ENCODE data around the gene TOLLIP. TPM values are rescaled to one million over a fixed set of nuclear protein-coding genes. Genes with fewer than 3 reads are reported as not detected.
"Not testable (repeated sequence)": the region's sequence is repeated elsewhere in the genome, so short reads cannot be mapped to it uniquely, and the experiment has no call there.

TOLLIP gene
- 46.8 TPM for total RNA-seq
- long read RNA-seq, transcript TOLLIP-202 (6 exons, 3,617 nt) = major isoform, 79 of 112 reads
- long read RNA-seq, partial matches to known transcripts = 10 of 112 reads
- long read RNA-seq, other reads (novel, unspliced or antisense) = 23 of 112 reads

- ATAC-seq (peak; percentile 97), DNase-seq (ENCODE audit: missing footprints) (peak; percentile 98)
- intact Hi-C loops (cut with DNase I) = loop anchor here (2.0 to 5.0 kb wide), 2 partner anchors 47 to 263 kb away; partner anchors contain the start of gene DUSP8
These were observed at the start of gene TOLLIP for GRCh38 chr11:1309498-1310317. Gene TOLLIP (minus strand): TSS chr11:1309632. CDS start chr11:1309498, 134 bp downstream.

- DNase-seq (ENCODE audit: missing footprints) = peak; percentile 32
- ATAC-seq; intact Hi-C loops (cut with DNase I): not testable (repeated sequence)
These were observed 49.5 kb upstream of the TOLLIP start for GRCh38 chr11:1358931-1359330.

DNA sequence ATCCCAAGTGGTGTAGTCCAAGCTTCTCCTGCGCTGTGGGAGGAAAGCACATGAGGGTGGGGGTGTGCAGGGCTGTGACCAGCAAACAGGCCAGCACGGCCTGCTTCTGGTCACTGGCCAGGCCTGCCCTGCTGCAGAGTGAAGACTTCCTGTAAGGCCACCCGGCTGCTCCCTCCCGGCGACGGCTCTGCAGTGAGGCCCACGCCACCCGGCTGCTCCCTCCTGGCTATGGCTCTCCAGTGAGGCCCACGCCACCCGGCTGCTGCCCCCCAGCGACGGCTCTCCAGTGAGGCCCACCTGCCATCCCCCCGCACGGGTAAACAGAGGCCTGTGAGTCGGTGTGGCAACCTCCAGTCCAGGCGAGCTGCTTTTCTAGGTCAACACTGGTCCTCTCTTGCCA lies 48.9 kb upstream of the TOLLIP start:
- ATAC-seq (no peak), DNase-seq (ENCODE audit: missing footprints) (peak; percentile 52)
- intact Hi-C loops (cut with DNase I) = no loop called here

- ATAC-seq (no peak), DNase-seq (ENCODE audit: missing footprints) (no peak)
- intact Hi-C loops (cut with DNase I) = no loop called here
These were observed 47.1 kb upstream of the TOLLIP start for GRCh38 chr11:1356478-1356960.

DNA sequence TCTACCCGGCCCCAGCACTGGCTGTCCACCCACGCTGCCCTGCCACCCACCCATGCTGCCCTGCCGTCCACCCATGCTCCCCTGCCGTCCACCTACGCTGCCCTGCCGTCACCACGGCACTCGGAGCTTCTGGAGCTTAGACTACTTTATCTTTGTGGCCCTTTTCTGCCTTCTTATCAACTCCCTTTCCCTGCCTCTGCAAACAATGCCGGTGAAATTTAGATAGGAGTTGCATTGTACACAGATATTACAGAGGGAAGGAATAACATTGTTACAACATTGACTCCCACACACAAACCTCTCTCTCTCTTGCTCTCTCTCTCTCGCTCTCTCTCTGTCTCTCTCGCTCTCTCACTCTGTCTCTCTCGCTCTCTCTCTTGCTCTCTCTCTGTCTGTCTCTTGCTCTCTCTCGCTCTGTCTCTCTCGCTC lies 46.6 kb upstream of the TOLLIP start:
- intact Hi-C loops (cut with DNase I) = no loop called here
- no peak for ATAC-seq
- DNase-seq (ENCODE audit: missing footprints) = no peak

- ATAC-seq (no peak), DNase-seq (ENCODE audit: missing footprints) (no peak)
- intact Hi-C loops (cut with DNase I) = no loop called here
These were observed 44.9 kb upstream of the TOLLIP start for GRCh38 chr11:1354125-1354938.

DNA sequence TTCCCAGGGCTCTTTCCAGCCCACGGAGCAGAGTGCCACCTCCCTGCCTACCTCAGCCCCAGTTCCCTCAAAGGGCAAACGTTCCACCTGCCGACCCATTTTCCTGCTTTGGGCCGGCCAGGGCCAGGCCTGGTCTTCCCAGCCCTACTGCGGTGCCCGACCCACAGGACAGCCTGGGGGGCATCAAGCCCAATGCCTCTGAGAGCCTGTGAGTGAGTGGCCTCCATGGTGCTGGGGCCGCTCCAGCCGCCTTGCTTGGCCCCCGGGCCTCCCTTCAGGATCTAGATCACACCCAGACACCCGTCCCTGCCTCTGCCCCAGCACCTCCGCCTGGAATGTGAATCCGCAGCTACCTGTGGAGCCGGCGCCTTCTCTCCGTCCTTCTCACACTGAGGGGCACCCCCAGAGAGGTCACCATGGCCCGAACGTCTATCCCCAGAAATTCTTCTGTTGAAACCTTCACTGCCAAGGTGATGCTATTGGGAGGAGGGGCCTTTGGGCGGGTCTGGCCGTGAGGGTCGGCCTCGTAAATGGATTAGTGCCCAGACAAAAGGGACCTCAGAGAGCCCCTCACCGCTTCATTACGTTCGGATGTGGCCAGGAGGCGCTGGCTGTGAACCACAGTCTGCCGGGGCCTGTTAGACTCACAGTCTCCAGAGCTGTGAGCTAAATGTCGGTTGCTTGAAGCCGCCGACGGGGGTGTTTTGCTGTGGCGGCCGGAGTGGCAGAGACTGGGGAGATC lies 44.1 kb upstream of the TOLLIP start:
- ATAC-seq = no peak
- intact Hi-C loops (cut with DNase I) = no loop called here
- DNase-seq (ENCODE audit: missing footprints) = no peak

- ATAC-seq = no peak
- intact Hi-C loops (cut with DNase I) = no loop called here
- DNase-seq (ENCODE audit: missing footprints) = no peak
These were observed 43.4 kb upstream of the TOLLIP start for GRCh38 chr11:1352696-1353382.

- intact Hi-C loops (cut with DNase I) = no loop called here
- no peak for DNase-seq (ENCODE audit: missing footprints)
- no peak for ATAC-seq
These were observed 42.0 kb upstream of the TOLLIP start for GRCh38 chr11:1351278-1351937.

DNA sequence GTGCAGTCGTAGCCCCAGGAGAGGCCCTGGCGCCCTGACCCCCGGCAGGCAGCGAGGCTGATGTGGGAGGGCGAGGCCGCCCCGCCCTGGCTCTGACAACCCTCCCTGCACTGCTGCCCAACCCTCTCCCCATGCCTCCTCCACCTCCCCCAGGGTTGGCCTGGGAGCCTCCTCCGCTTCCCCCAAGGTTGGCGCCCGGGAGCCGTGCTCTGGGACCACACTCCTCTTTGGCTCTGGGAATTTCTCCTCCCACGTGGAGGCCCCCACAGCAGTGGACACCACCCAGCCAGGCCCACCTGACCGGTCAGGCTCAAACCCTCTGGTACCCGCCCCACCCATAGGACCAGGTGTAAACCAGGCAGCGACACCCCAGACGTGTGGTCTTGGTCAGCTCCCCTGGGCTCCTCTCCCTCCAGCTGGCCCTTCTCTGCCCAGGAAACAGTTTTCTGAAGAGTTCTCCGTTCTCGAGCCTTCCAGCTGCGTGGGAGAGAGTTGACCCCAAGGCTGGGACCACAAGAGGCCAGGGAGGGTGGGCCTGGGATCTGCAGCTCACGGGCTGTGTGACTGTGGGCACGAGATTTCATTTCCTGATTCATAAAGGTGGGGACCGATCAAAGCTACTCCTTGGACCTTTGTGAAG lies 40.8 kb upstream of the TOLLIP start:
- ATAC-seq (no peak), DNase-seq (ENCODE audit: missing footprints) (no peak)
- intact Hi-C loops (cut with DNase I) = no loop called here

DNA sequence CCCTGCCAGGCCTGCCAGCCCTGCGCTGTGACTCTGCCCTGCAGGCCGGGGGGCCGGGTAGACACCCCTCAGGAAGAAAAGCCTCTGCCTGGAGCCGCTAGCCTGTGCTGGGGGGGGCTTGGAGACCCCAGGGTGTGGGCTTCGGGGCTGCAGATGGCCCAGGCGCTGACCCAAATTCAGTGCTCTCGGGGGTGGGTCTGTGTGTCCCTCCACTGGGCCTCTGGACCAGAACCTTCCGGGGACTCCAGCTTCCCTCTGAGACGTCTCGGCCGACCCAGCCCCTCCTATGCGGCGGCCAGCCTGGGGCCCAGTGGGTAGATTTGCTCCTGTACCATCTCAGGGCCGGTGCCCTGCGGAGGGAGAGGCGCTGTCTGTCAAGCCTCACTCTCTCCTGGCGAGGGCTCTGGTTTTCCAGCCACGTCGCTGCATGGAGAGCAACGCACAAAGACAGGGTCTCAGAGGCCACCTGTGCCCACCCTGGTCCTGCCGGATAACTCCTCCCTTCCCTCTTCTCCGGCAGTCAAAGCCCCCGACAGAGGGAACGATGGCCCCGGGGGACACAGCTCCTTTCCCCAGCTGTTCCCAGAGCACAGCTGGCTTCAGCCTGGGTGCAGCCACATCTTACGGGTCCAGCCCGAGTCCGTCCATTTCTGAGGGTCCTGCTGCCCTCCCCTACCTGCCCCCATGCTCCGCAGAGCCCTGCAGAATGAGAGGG lies 40.1 kb upstream of the TOLLIP start:
- intact Hi-C loops (cut with DNase I) = no loop called here

DNA sequence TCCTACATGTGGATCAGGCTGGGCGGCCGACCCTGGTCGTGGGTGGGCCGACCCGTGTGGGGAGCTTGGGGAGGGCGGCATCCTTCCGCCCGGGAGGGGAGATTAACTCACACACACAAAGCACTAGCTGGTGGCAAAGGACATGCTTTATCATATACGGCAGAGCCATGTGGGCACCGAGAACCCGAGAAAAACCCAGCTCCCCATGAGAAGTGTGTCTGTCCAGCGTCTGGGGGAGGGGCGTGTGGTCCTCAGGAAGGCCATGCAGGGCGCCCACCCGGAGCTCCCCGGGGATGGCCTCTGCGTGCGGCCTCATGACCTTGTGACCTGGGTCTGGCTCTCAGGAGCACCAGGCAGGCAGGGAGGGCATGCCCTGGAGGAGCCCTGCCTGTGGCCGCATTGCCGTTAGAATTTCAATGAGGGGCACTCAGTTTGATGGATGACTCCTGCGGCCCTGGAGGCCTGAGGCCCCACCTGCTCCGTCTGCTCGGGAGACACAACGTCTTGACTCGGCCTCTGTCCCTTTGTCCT lies 39.4 kb upstream of the TOLLIP start:
- ATAC-seq (no peak), DNase-seq (ENCODE audit: missing footprints) (no peak)
- intact Hi-C loops (cut with DNase I) = no loop called here

More for the DNA sequence above, 40.1 kb upstream of the TOLLIP start:
- ATAC-seq (no peak), DNase-seq (ENCODE audit: missing footprints) (no peak)

DNA sequence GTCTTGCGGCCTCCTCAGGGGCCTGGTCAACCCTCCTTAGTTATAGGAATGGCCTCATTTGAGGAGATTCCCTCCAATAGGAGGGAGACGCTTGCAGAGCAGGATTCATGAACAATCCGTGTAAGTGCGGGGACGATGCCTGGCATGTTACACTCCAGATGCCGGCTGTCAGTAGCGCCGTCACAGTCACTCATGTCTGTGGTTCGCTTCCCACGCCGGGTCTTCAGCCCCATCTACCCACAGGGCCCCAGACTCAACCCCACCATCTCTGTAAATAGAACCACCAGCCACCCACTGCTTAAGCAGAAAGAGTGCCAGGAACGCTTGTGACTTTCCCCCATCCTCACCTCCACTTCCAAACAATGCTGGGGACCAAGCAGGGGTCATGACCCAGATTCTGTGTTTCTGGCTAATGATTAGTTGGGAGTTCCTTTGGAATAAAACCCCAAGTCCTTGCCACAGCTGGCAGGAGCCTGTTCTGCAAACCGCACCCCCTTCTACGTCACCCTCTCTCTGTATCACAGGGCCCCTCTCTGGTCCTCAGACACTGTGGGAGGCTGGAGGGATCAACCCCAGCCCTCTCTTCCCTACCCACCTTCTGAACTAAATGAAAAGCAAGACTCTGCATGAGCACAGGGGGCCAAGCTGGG lies 38.8 kb upstream of the TOLLIP start:
- intact Hi-C loops (cut with DNase I) = no loop called here
- ATAC-seq (no peak), DNase-seq (ENCODE audit: missing footprints) (no peak)

DNA sequence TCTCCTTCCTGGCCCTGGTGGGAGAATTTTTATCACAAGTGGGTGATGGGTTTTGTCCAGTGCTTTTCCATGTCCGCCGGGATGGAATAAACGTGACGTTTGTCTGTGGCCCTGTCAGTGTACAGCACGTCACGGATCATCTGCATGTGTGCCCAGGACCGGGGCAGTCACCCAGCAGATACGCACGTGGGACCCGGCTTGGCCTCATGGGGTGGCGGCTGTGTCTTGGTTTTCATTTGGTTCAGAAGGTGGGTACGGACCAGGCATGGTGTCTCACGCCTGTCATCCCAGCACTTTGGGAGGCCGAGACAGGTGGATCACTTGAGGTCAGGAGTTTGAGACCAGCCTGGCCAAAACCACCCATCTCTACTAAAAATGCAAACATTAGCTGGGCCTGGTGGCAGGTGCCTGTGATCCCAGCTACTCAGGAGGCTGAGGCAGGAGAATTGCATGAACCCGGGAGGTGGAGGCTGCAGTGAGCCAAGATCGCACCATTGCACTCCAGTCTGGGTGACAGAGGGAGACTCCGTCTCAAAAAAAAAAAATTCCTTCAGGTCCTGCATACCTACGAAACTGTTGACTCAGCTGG lies 38.1 kb upstream of the TOLLIP start:
- intact Hi-C loops (cut with DNase I); DNase-seq (ENCODE audit: missing footprints); ATAC-seq: not testable (repeated sequence)

- ATAC-seq (no peak), DNase-seq (ENCODE audit: missing footprints) (no peak)
- intact Hi-C loops (cut with DNase I) = no loop called here
These were observed 37.4 kb upstream of the TOLLIP start for GRCh38 chr11:1346669-1347390.
